Mesothelial cell of epicardium (in vitro differentiated cells): ENCODE results near the gene IL4I1. TPM values are rescaled to one million over a fixed set of nuclear protein-coding genes. Genes with fewer than 3 reads are reported as not detected.

Source experiments
- DNase-seq, 2 experiments: peaks; one replicate each; pipeline ENCODE4 v3.0.0; 2021; ENCODE audit warnings: low spot score in 2 of 2; ENCODE audit not compliant: unreplicated experiment in 2 of 2
- H3K27ac Mint-ChIP-seq: 2 replicates; pipeline ENCODE4 v1.8.0; 2021; ENCODE audit warnings: mixed read lengths
- H3K27me3 Mint-ChIP-seq: 2 replicates; pipeline ENCODE4 v1.8.0; 2021; ENCODE audit warnings: low read depth, mixed read lengths
- H3K36me3 Mint-ChIP-seq: 2 replicates; pipeline ENCODE4 v1.8.0; 2021; ENCODE audit warnings: mixed read lengths
- H3K4me1 Mint-ChIP-seq: 2 replicates; pipeline ENCODE4 v1.8.0; 2021; ENCODE audit warnings: mixed read lengths
- H3K4me3 Mint-ChIP-seq: 2 replicates; pipeline ENCODE4 v1.8.0; 2021; ENCODE audit warnings: mild to moderate bottlenecking, moderate library complexity, mixed read lengths
- H3K9me3 Mint-ChIP-seq: 2 replicates; pipeline ENCODE4 v1.8.0; 2021; ENCODE audit warnings: mixed read lengths
- CTCF ChIP-seq: fragments of 200-600 bp; sonication (generic); IDR thresholded peaks from one replicate; pipeline ENCODE4 v1.5.0; 2021; ENCODE audit warnings: antibody characterized with exemption; ENCODE audit not compliant: unreplicated experiment
- total RNA-seq: library from RNA; stranded (reverse); gene quantifications from 3 replicates; pipeline ENCODE4 v1.2.1, GENCODE V29; 2021

IL4I1 gene
- total RNA-seq, 1 donor from 2014 or later: 1.7 TPM

GRCh38 chr19:49931293-49932040 is 34.8 kb upstream of the IL4I1 start:
- H3K4me3 Mint-ChIP-seq: no peak overlapping the region
- H3K27ac Mint-ChIP-seq: no peak overlapping the region

GRCh38 chr19:49930483-49931011 is 33.9 kb upstream of the IL4I1 start:
- DNase-seq: no peak
- Mint-ChIP-seq H3K36me3 (peaks cover 25% of the 10 kb centered on the region), H3K4me3 (peak overlapping the region; percentile 88), H3K4me1 (peaks cover 22% of the 10 kb centered on the region), H3K9me3 (no peaks in the 10 kb centered on the region), H3K27ac (peak overlapping the region; percentile 99), H3K27me3 (no peaks in the 10 kb centered on the region)
- TF ChIP-seq CTCF: no peak

More at GRCh38 chr19:49931293-49932040, 34.8 kb upstream of the IL4I1 start:
- H3K4me1 Mint-ChIP-seq: peaks cover 22% of the 10 kb centered on the region
- DNase-seq: no peak
- H3K36me3 Mint-ChIP-seq: peaks cover 22% of the 10 kb centered on the region
- no peaks in the 10 kb centered on the region for H3K9me3 Mint-ChIP-seq
- peaks cover 5% of the 10 kb centered on the region for H3K27me3 Mint-ChIP-seq
- no peak for TF ChIP-seq CTCF

GRCh38 chr19:49929611-49930482 is 33.2 kb upstream of the IL4I1 start:
- Mint-ChIP-seq H3K9me3 (no peaks in the 10 kb centered on the region), H3K4me3 (peak overlapping the region; percentile 88), H3K27me3 (no peaks in the 10 kb centered on the region), H3K27ac (peak overlapping the region; percentile 99), H3K36me3 (peaks cover 28% of the 10 kb centered on the region), H3K4me1 (peaks cover 22% of the 10 kb centered on the region)
- DNase-seq: peak; percentile 86 to 90
- no peak for TF ChIP-seq CTCF

GRCh38 chr19:49929121-49929610 is 32.5 kb upstream of the IL4I1 start, which contains the start of the genes ATF5 and NUP62:
TSS of gene ATF5 (plus strand) at chr19:49929205. CDS start at chr19:49930851, 1,646 bp downstream.
TSS of gene NUP62 (minus strand) at chr19:49929504. CDS start at chr19:49909807, 19,697 bp downstream.
- no peak for TF ChIP-seq CTCF

GRCh38 chr19:49927526-49928264 is 31.0 kb upstream of the IL4I1 start:
- H3K4me3 Mint-ChIP-seq: peak overlapping the region; percentile 88
- peaks cover 22% of the 10 kb centered on the region for H3K4me1 Mint-ChIP-seq
- peaks cover 24% of the 10 kb centered on the region for H3K36me3 Mint-ChIP-seq
- H3K27ac Mint-ChIP-seq: peak overlapping the region; percentile 98
- no peaks in the 10 kb centered on the region for H3K27me3 Mint-ChIP-seq
- H3K9me3 Mint-ChIP-seq: no peaks in the 10 kb centered on the region
- TF ChIP-seq CTCF: no peak
- no peak for DNase-seq

More at GRCh38 chr19:49929121-49929610, 32.5 kb upstream of the IL4I1 start, which contains the start of the genes ATF5 and NUP62:
- DNase-seq: peak; percentile 94 to 96
- Mint-ChIP-seq H3K4me1 (peaks cover 22% of the 10 kb centered on the region), H3K9me3 (no peaks in the 10 kb centered on the region), H3K36me3 (peaks cover 28% of the 10 kb centered on the region), H3K27ac (peak within 1 kb of the TSS; percentile 99), H3K27me3 (no peaks in the 10 kb centered on the region), H3K4me3 (peak within 1 kb of the TSS; percentile 88)
